Thoracic aorta (tissue), 2 donors: Measurements from ENCODE around the gene RNF150. TPM values are rescaled to one million over a fixed set of nuclear protein-coding genes. Genes with fewer than 3 reads are reported as not detected.

ENCODE experiments used
- ATAC-seq: fragments of 150-250 bp; one replicate; pipeline ENCODE4 v1.8.0; 2017; ENCODE audit warnings: low read depth; ENCODE audit not compliant: insufficient number of reproducible peaks, low FRiP score
- DNase-seq: peaks from one replicate; pipeline ENCODE4 v3.0.0-alpha.2; 2020; ENCODE audit warnings: low spot score
- H3K27ac ChIP-seq, 2 donors: fragments of 200-600 bp; sonication (generic); 1 replicate in 1 of 2; 2 replicates in 1 of 2; pipeline ENCODE4 v1.5.1; 2016; ENCODE audit warnings: mild to moderate bottlenecking in 2 of 2, moderate library complexity in 2 of 2
- H3K27me3 ChIP-seq: fragments of 200-600 bp; sonication (generic); replicated peaks from 2 replicates; pipeline ENCODE4 v1.6.0; 2016; ENCODE audit warnings: mild to moderate bottlenecking; ENCODE audit not compliant: insufficient read depth
- H3K36me3 ChIP-seq: fragments of 200-600 bp; sonication (generic); one replicate; pipeline ENCODE4 v1.5.1; 2016
- H3K4me1 ChIP-seq, 2 donors: fragments of 200-600 bp; sonication (generic); 1 replicate in 1 of 2; 2 replicates in 1 of 2; pipeline versions ENCODE4 v1.5.1 to v1.6.0; 2016; ENCODE audit warnings: low read depth in 2 of 2, mild to moderate bottlenecking in 1 of 2; ENCODE audit not compliant: control insufficient read depth in 1 of 2
- H3K4me3 ChIP-seq: fragments of 200-600 bp; sonication (generic); 2 replicates; pipeline ENCODE4 v1.5.1; 2016; ENCODE audit warnings: mild to moderate bottlenecking
- H3K9me3 ChIP-seq: fragments of 200-600 bp; sonication (generic); 2 replicates; pipeline ENCODE4 v1.5.1; 2016
- total RNA-seq, 2 donors: library from RNA; depleted of rRNA; stranded (reverse); fragments of >200 nt; gene quantifications; one replicate each; pipeline versions ENCODE4 v1.1.0 to v1.2.3, GENCODE V29; 2016
- TF ChIP-seq, protein P1 (sequence below): fragments of 200-600 bp; sonication (generic); IDR thresholded peaks from one replicate; pipeline ENCODE4 v1.5.1; 2019; ENCODE audit warnings: antibody characterized with exemption

The RNF150 gene
- total RNA-seq, 2 donors from 2014 or later, result 9.7 to 11.6 TPM

DNA sequence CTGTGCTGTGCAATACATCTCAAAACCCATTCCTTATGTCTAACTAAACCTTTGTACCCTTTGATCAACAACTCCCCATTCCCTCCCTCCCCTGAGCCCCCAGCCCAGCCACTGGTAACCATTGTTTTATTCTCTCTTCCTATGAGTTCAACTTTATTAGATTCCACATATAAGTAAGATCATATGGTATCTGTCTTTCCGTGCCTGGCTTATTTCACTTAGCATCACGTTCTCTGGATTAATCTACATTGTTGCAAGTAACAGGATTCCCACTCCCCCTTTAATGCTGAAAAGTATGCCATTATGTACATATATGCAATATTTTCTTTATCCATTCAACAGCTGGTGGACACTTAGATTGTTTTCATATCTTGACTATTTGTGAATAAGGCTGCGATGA is 119.4 kb downstream of the RNF150 start:
- Histone ChIP-seq H3K9me3 (no peaks in the 10 kb centered on the region), H3K4me1 (no peaks in the 10 kb centered on the region), H3K4me3 (no peak overlapping the region), H3K36me3 (no peaks in the 10 kb centered on the region), H3K27me3 (no peaks in the 10 kb centered on the region), H3K27ac (no peak overlapping the region)
- DNase-seq (no peak), ATAC-seq (no peak)
- TF ChIP-seq, protein P1, sequence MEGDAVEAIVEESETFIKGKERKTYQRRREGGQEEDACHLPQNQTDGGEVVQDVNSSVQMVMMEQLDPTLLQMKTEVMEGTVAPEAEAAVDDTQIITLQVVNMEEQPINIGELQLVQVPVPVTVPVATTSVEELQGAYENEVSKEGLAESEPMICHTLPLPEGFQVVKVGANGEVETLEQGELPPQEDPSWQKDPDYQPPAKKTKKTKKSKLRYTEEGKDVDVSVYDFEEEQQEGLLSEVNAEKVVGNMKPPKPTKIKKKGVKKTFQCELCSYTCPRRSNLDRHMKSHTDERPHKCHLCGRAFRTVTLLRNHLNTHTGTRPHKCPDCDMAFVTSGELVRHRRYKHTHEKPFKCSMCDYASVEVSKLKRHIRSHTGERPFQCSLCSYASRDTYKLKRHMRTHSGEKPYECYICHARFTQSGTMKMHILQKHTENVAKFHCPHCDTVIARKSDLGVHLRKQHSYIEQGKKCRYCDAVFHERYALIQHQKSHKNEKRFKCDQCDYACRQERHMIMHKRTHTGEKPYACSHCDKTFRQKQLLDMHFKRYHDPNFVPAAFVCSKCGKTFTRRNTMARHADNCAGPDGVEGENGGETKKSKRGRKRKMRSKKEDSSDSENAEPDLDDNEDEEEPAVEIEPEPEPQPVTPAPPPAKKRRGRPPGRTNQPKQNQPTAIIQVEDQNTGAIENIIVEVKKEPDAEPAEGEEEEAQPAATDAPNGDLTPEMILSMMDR, result no peak

- Histone ChIP-seq H3K36me3 (no peaks in the 10 kb centered on the region), H3K27ac (no peak overlapping the region), H3K27me3 (no peaks in the 10 kb centered on the region), H3K9me3 (no peaks in the 10 kb centered on the region), H3K4me1 (no peaks in the 10 kb centered on the region), H3K4me3 (no peak overlapping the region)
- ATAC-seq, result no peak
- no peak for DNase-seq
- TF ChIP-seq, protein P1, result no peak
These were observed 121.4 kb downstream of the RNF150 start for GRCh38 chr4:141011901-141012315.

- DNase-seq (no peak), ATAC-seq (no peak)
- no peaks in the 10 kb centered on the region for H3K4me1 ChIP-seq
- no peak overlapping the region for H3K4me3 ChIP-seq
- H3K27me3 ChIP-seq, result no peaks in the 10 kb centered on the region
- H3K9me3 ChIP-seq, result no peaks in the 10 kb centered on the region
- H3K36me3 ChIP-seq, result no peaks in the 10 kb centered on the region
- H3K27ac ChIP-seq, result no peak overlapping the region
- TF ChIP-seq, protein P1, result no peak
These were observed 123.3 kb downstream of the RNF150 start for GRCh38 chr4:141009931-141010330.

DNA sequence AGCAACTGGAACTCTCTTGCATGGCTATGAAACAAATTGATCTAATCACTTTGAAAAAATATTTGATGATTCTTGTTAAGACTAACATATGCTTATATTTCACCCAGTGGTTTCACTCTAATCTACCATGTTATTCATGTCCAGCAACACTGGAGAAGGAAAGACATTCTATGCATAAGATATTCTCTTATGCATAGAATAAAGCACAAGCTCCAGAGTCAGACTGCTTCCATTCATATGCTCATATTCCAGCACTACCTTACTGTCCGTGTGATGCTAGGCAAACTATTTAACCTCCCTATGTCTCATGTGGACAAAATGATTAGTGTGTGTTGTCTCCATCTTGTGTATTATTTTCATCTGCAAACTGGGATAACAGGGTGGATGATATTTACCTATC is 124.1 kb downstream of the RNF150 start:
- H3K4me1 ChIP-seq, result no peaks in the 10 kb centered on the region
- H3K9me3 ChIP-seq, result no peaks in the 10 kb centered on the region

GRCh38 chr4:141006242-141006802 is 126.9 kb downstream of the RNF150 start:
- no peaks in the 10 kb centered on the region for H3K9me3 ChIP-seq
- no peaks in the 10 kb centered on the region for H3K27me3 ChIP-seq
- no peak overlapping the region for H3K4me3 ChIP-seq
- no peak for ATAC-seq
- DNase-seq, result no peak
- H3K4me1 ChIP-seq, result peaks cover 5 to 18% of the 10 kb centered on the region in 2 donors
- no peak overlapping the region for H3K27ac ChIP-seq
- TF ChIP-seq, protein P1, result no peak
- no peaks in the 10 kb centered on the region for H3K36me3 ChIP-seq

More for the DNA sequence above, 124.1 kb downstream of the RNF150 start:
- TF ChIP-seq, protein P1, result no peak
- no peaks in the 10 kb centered on the region for H3K36me3 ChIP-seq
- no peak overlapping the region for H3K4me3 ChIP-seq
- no peak for DNase-seq
- H3K27ac ChIP-seq, result no peak overlapping the region
- H3K27me3 ChIP-seq, result no peaks in the 10 kb centered on the region
- no peak for ATAC-seq
